ELF-1 (cell line): ENCODE results near the gene ZNF865.

ENCODE experiments used
- DNase-seq: peaks from one replicate; pipeline ENCODE4 v3.0.0-alpha.2; 2016; ENCODE audit warnings: low read depth, low spot score

Gene ZNF865

GRCh38 chr19:55658846-55659459, 53.5 kb downstream of the ZNF865 start:
- no peak for DNase-seq

GRCh38 chr19:55659822-55660221, 54.4 kb downstream of the ZNF865 start:
- no peak for DNase-seq

GRCh38 chr19:55660404-55660803, 55.0 kb downstream of the ZNF865 start:
- DNase-seq = no peak

GRCh38 chr19:55660991-55661390, 55.5 kb downstream of the ZNF865 start:
- no peak for DNase-seq

DNA sequence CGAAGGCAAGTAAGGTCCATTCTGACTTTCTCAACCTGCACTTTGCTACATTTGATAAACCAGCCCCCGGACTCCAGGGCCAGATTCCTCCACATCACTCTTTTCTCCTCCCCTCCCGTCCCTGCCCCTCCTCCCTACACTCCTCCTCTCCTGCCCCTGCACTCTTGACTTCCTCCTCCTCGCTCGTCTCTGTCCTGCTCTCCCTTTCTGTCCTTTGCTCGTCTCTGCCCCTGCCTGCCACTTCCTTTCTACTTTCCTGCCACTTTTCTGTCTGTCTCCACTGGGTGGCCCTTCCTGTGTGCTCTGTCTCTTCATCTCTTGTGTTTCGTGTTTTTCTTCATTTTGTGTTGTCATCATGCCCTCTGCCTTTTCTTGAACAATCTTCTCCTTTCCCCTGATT, 56.4 kb downstream of the ZNF865 start:
- DNase-seq = no peak

GRCh38 chr19:55663846-55664536, 58.5 kb downstream of the ZNF865 start:
- no peak for DNase-seq

DNA sequence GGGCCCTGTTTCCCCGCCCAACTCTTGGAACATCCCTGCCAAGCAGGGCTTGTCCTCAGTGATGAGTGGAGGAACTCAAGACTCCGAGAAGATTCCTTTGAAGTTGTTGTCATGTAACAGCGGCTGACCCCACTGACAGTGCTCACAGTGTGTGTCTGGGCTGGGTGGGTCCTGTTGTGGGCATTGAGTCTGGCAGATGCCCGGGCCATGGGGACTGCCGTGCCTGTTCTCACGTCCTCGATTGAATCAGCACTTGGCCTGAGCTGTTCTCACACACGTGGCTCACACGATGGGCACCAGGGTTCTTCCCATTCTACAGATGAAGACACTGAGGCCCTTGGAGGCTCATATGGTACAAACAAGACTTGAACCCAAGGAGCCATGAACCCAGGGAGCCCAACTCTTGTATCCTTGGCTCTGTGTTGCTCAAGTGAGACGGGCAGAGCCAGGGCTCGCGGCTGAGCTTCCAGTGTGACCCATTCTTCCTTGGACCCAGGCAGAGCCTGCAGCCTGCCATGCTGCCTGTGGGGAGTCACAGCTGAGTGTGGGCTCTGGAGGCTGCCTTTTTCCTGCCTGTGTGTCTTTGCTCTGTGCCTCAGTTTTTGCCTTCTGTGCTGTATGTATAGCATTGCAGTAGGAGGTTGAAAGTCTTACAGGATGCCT, 61.0 kb downstream of the ZNF865 start:
- DNase-seq = no peak
